B cell (primary cell): Measurements from ENCODE around the gene CCND3. TPM values are rescaled to one million over a fixed set of nuclear protein-coding genes. Genes with fewer than 3 reads are reported as not detected.

Experiments
- ATAC-seq: fragments of 200-7000 bp; cut with Tn5 transposase; one replicate; pipeline ENCODE4 v1.10.0; 2021; ENCODE audit warnings: low read depth, mild to moderate bottlenecking, moderate number of reproducible peaks, moderate library complexity
- CTCF ChIA-PET: fragments of 350-600 bp; sonication (Branson Sonifier 250); formaldehyde crosslinking; loops from one replicate; lab custom pipeline; 2021; ENCODE audit warnings: antibody characterized with exemption, inconsistent platforms; lab: Charles Lee
- POLR2A ChIA-PET: fragments of 350-600 bp; sonication (Branson Sonifier 250); formaldehyde crosslinking; loops from one replicate; lab custom pipeline; 2021; ENCODE audit warnings: antibody characterized with exemption; lab: Charles Lee
- DNase-seq: peaks from one replicate; pipeline ENCODE4 v3.0.0; 2013
- H2AFZ ChIP-seq: 2 replicates; pipeline ENCODE4 v1.6.1; 2012; ENCODE audit warnings: mild to moderate bottlenecking, low read depth, low read length; ENCODE audit not compliant: insufficient read depth, poor library complexity, severe bottlenecking
- H3K27ac ChIP-seq, 2 donors: 1 replicate in 1 of 2; 2 replicates in 1 of 2; pipeline ENCODE4 v1.5.1; 2012 to 2013; ENCODE audit warnings: low read length in 2 of 2, mild to moderate bottlenecking in 2 of 2, moderate library complexity in 1 of 2
- H3K27me3 ChIP-seq, 4 experiments: fragments of 200-600 bp in 1 of 4; sonication (generic) in 1 of 4; replicated peaks in 1 of 4; 1 replicate in 2 of 4; 2 replicates in 2 of 4; pipeline versions ENCODE4 v1.6.1 to v1.7.0; 2013 to 2016; ENCODE audit warnings: low read length in 3 of 4, mild to moderate bottlenecking in 2 of 4, mixed read lengths in 1 of 4, moderate library complexity in 1 of 4; ENCODE audit not compliant: insufficient read depth in 4 of 4, control insufficient read depth in 3 of 4; ENCODE audit errors: control extremely low read depth in 1 of 4
- H3K36me3 ChIP-seq, 2 experiments: replicated peaks in 1 of 2; 1 replicate in 1 of 2; 2 replicates in 1 of 2; pipeline versions ENCODE4 v1.6.1 to v1.7.1; 2013; ENCODE audit warnings: low read length in 1 of 2; ENCODE audit not compliant: insufficient read depth in 2 of 2, control insufficient read depth in 1 of 2; ENCODE audit errors: control extremely low read depth in 1 of 2, extremely low read depth in 1 of 2
- H3K4me1 ChIP-seq, 2 donors: fragments of 200-600 bp in 1 of 2; sonication (generic) in 1 of 2; 1 replicate in 1 of 2; 2 replicates in 1 of 2; pipeline versions ENCODE4 v1.5.1 to v1.6.1; 2013 to 2017; ENCODE audit warnings: low read length in 2 of 2; ENCODE audit not compliant: control insufficient read depth in 2 of 2, insufficient read depth in 2 of 2
- H3K4me2 ChIP-seq: replicated peaks from 2 replicates; pipeline ENCODE3; 2012; ENCODE audit warnings: mild to moderate bottlenecking, low read depth, low read length; ENCODE audit not compliant: poor library complexity, severe bottlenecking
- H3K4me3 ChIP-seq, 5 experiments: fragments of 200-600 bp in 1 of 5; sonication (generic) in 1 of 5; 1 replicate in 3 of 5; 2 replicates in 2 of 5; pipeline versions ENCODE4 v1.5.1 to v1.7.0; 2011 to 2016; ENCODE audit warnings: low read length in 4 of 5, mild to moderate bottlenecking in 4 of 5, low read depth in 2 of 5, control low read depth in 1 of 5, moderate library complexity in 1 of 5; ENCODE audit not compliant: insufficient read depth in 1 of 5; ENCODE audit errors: control extremely low read depth in 1 of 5, extremely low read depth in 1 of 5
- H3K79me2 ChIP-seq: fragments of 200-600 bp; sonication (generic); one replicate; pipeline ENCODE4 v1.6.0; 2016; ENCODE audit warnings: low read length; ENCODE audit not compliant: control insufficient read depth, insufficient read depth
- H3K9ac ChIP-seq: fragments of 200-600 bp; sonication (generic); 2 replicates; pipeline ENCODE4 v1.6.1; 2017; ENCODE audit warnings: mild to moderate bottlenecking, low read length, moderate library complexity
- H3K9me3 ChIP-seq, 3 donors: one replicate each; pipeline versions ENCODE4 v1.6.1 to v1.7.1; 2013; ENCODE audit warnings: low read length in 2 of 3; ENCODE audit not compliant: control insufficient read depth in 2 of 3, insufficient read depth in 1 of 3; ENCODE audit errors: control extremely low read depth in 1 of 3
- H4K20me1 ChIP-seq: 2 replicates; pipeline ENCODE4 v1.6.0; 2012; ENCODE audit warnings: mild to moderate bottlenecking, low read length; ENCODE audit not compliant: insufficient read depth, control insufficient read depth, poor library complexity, severe bottlenecking
- H3K27ac Mint-ChIP-seq: one replicate; pipeline ENCODE4 v1.8.0; 2021; ENCODE audit warnings: mixed read lengths
- H3K27me3 Mint-ChIP-seq: one replicate; pipeline ENCODE4 v1.8.0; 2021; ENCODE audit warnings: mixed read lengths
- H3K4me1 Mint-ChIP-seq: one replicate; pipeline ENCODE4 v1.8.0; 2021; ENCODE audit warnings: mixed read lengths
- H3K4me3 Mint-ChIP-seq: one replicate; pipeline ENCODE4 v1.8.0; 2021; ENCODE audit warnings: mixed read lengths
- H3K9me3 Mint-ChIP-seq: one replicate; pipeline ENCODE4 v1.8.0; 2022; ENCODE audit warnings: mixed read lengths; ENCODE audit not compliant: insufficient read depth
- EZH2 ChIP-seq: IDR thresholded peaks from 2 replicates; pipeline ENCODE4 v1.6.1; 2012; ENCODE audit warnings: borderline replicate concordance, low read depth, mild to moderate bottlenecking, moderate library complexity, low read length; ENCODE audit not compliant: insufficient read depth, poor library complexity, severe bottlenecking
- WGBS: methylation state at CpG from one replicate; pipeline ENCODE4 v1.1.5; 2013; ENCODE audit warnings: missing lambda C conversion rate; ENCODE audit not compliant: insufficient coverage; 5-methylcytosine and 5-hydroxymethylcytosine counted together
- intact Hi-C: fragments of 100-400 bp; cut with micrococcal nuclease; formaldehyde crosslinking; loops from one replicate; pipeline ENCODE4 v1.10.0; 2022
- polyA plus RNA-seq: library from polyadenylated mRNA; depleted of rRNA; stranded (reverse); fragments of >200 nt; gene quantifications from 2 replicates; pipeline ENCODE4 v1.2.3, GENCODE V29; 2012
- total RNA-seq, 2 donors: library from RNA; stranded (reverse); fragments of 120-200 nt in 1 of 2; gene quantifications; 1 replicate in 1 of 2; 2 replicates in 1 of 2; pipeline versions ENCODE4 v1.2.3 to v1.2.4, GENCODE V29; 2013 to 2022
- TF ChIP-seq, protein P1 (sequence below): fragments of 200-600 bp; IDR thresholded peaks from one replicate; pipeline ENCODE4 v1.8.0; 2022; ENCODE audit warnings: antibody characterized with exemption, mild to moderate bottlenecking

Gene CCND3
- total and polyA plus RNA-seq, 2 donors (not counting 1 experiment from before 2014, with no cell fraction given): 136 to 298 TPM

DNA sequence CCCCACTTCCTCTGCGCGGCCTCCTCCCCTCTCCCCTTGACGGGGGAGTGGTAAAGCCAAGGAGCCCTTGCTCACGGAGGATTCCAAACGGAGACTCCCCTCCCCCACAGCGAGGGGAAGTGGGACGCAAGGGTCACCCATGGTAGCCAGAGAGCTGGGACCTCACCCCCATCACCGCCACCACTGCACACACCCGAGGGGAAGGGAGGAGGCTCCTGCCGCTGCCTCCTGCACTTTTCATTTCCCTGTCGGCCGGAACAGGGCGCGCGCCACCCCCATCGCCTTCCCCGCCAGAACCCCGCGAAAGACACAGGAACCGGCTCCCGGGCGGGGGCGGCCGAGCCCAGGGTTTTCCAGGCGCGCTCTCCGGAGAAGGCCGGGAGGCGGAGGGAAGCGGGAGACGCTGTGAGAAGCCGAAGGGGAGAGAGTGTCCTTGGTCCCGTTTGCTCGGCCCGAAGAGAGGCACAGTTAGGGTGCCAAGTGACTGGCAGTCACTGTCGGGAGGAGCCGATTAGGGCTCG, 789 bp downstream of the CCND3 start:
- Histone ChIP-seq H2AFZ (peak overlapping the region; percentile 47), H3K27ac (peak overlapping the region in 1 of 2 donors; percentile 14), H3K27me3 (no peaks in the 10 kb centered on the region), H3K4me2 (peak overlapping the region; percentile 97), H3K9me3 (no peaks in the 10 kb centered on the region), H3K4me1 (peaks cover 58 to 64% of the 10 kb centered on the region in 2 donors), H4K20me1 (peaks cover 100% of the 10 kb centered on the region), H3K79me2 (peaks cover 84% of the 10 kb centered on the region), H3K9ac (peak overlapping the region; percentile 85), H3K4me3 (peak overlapping the region; percentile 61 to 77 (median 71)), H3K36me3 (peaks cover 0 to 15% of the 10 kb centered on the region in 2 experiments)
- Mint-ChIP-seq H3K4me1 (peaks cover 58% of the 10 kb centered on the region), H3K27me3 (no peaks in the 10 kb centered on the region), H3K9me3 (no peaks in the 10 kb centered on the region), H3K4me3 (peak overlapping the region; percentile 85), H3K27ac (peak overlapping the region; percentile 87)
- under 1% methylated on average over 31 of the region's 38 CpGs for WGBS
- peak; percentile 55 for DNase-seq
- ChIA-PET POLR2A (interaction anchor here (0.5 kb wide), 1 partner anchor 91 kb away, joined by 3 read pairs; no protein-coding TSS in a partner anchor), CTCF (interaction anchor here (1.7 to 12.5 kb wide), 3 partner anchors 19 to 104 kb away, joined by 7 to 263 read pairs (median 24); partner anchors contain the start of genes BYSL, MED20 and TAF8)
- ATAC-seq: peak; percentile 13
- intact Hi-C loops: loop anchor here (1.0 to 5.0 kb wide), 6 partner anchors 20 to 154 kb away; partner anchors contain the start of genes BYSL, MED20, TOMM6 and USP49
- TF ChIP-seq EZH2: no peak
- TF ChIP-seq, protein P1, sequence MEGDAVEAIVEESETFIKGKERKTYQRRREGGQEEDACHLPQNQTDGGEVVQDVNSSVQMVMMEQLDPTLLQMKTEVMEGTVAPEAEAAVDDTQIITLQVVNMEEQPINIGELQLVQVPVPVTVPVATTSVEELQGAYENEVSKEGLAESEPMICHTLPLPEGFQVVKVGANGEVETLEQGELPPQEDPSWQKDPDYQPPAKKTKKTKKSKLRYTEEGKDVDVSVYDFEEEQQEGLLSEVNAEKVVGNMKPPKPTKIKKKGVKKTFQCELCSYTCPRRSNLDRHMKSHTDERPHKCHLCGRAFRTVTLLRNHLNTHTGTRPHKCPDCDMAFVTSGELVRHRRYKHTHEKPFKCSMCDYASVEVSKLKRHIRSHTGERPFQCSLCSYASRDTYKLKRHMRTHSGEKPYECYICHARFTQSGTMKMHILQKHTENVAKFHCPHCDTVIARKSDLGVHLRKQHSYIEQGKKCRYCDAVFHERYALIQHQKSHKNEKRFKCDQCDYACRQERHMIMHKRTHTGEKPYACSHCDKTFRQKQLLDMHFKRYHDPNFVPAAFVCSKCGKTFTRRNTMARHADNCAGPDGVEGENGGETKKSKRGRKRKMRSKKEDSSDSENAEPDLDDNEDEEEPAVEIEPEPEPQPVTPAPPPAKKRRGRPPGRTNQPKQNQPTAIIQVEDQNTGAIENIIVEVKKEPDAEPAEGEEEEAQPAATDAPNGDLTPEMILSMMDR: no peak
